Retinal pigment epithelial cell (primary cell): ENCODE results near the gene DUSP7.

ENCODE experiments used
- DNase-seq: peaks from one replicate; pipeline ENCODE4 v3.0.0-alpha.2; 2010; ENCODE audit warnings: low read depth
- H3K4me3 ChIP-seq: 2 replicates; pipeline ENCODE4 v1.5.1; 2011; ENCODE audit warnings: mild to moderate bottlenecking, low read length, control low read depth, moderate library complexity
- TF ChIP-seq, protein P1 (sequence below): conservative IDR thresholded peaks from 2 replicates; pipeline ENCODE4 v1.5.1; 2011; ENCODE audit warnings: low read depth, low read length, control low read depth, inconsistent platforms

Gene DUSP7

DNA sequence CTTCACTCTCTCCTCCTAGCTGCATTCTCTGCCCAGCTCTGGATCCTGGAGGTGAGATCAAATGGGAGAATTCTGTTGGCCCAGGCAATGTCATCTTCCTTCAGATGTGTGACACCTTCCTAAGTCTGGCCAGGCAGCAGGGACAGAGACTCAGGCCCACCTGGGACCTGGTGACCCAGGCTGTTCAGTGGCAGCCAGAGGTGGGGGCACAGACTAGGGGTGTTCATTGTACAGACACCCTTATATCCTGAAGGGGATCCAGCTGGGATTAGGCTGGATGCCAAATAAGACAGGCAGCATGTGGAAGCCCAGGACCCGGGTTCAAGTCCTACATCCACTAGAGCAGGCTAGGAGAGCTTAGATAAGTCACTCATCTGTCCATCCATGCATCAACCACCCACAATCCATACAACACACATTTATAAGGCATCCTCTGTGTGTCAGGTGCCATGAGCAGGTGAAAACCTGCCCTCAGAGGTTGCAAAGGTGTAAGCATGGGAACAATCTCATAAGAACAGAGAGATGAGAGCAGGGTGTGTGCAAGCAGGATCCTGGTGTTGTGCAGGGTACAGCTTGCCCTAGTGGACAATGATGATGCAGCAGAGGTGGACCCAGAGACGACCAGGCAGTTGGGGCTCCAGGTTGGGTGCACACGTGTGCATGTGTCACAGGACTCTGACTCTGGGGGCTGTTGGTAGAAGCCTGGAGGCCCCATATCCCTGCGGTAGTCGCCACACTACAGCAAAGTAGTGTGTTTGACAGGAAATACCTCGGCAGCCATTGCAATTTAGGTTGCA, 42.4 kb downstream of the DUSP7 start:
- H3K4me3 ChIP-seq = no peak overlapping the region
- DNase-seq = no peak
- TF ChIP-seq, protein P1, sequence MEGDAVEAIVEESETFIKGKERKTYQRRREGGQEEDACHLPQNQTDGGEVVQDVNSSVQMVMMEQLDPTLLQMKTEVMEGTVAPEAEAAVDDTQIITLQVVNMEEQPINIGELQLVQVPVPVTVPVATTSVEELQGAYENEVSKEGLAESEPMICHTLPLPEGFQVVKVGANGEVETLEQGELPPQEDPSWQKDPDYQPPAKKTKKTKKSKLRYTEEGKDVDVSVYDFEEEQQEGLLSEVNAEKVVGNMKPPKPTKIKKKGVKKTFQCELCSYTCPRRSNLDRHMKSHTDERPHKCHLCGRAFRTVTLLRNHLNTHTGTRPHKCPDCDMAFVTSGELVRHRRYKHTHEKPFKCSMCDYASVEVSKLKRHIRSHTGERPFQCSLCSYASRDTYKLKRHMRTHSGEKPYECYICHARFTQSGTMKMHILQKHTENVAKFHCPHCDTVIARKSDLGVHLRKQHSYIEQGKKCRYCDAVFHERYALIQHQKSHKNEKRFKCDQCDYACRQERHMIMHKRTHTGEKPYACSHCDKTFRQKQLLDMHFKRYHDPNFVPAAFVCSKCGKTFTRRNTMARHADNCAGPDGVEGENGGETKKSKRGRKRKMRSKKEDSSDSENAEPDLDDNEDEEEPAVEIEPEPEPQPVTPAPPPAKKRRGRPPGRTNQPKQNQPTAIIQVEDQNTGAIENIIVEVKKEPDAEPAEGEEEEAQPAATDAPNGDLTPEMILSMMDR = peak; percentile 4

DNA sequence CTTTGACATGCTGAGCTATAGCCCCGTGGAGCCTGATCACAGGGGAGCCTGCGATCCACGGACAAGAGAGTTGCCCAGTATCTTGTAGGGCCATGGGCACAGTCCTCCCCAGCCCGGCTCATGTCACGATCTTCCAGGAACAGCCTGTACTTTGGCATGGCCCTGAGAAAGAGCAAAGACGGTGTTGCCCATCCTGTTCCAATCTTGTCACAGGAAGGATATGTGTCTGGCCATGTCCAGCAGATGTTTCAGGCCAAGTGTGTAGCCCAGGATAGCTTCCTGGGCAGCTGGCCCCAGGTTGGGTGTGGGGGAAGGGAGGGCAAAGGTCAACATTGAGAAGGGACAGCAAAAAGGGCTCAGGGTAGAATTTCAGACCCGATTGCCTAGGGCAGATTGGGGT, 43.7 kb downstream of the DUSP7 start:
- no peak overlapping the region for H3K4me3 ChIP-seq
- TF ChIP-seq, protein P1 = no peak
- DNase-seq = no peak

DNA sequence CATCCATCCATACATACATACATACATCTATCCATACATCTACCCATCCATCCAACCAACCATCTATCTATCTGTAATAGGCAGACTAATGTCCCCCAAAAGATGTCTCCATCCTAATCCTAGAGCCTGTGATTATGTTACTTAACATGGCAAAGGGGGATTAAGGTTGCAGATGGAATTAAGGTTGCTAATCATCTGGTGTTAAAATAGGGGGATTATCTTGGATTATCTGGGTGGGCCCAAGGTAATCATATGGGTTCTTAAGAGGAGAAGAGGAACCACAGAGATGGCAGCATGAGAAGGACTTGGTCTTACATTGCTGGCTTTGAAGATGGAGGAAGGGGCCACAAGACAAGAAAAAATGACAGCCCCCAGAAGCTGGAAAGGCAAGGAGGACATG, 45.9 kb downstream of the DUSP7 start:
- DNase-seq = no peak
- TF ChIP-seq, protein P1 = no peak

DNA sequence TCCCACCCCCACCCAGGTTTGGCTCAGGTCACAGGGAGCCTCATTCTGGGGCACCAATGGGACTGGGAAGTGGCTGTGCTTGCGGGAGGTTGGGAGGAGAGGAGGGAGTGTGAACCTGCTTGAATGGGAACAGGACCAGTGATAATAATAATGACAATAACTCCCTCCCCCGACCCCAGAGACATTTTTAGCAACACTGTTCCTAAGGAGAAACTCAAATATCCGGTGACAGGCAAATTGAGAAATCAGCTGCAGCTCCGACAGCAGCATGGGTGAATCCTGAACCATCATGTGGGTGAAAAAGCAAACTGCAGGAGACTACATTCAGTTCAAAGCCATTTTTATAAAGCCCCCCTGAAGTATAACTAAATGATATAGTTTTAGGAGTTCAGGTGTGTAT, 49.1 kb downstream of the DUSP7 start:
- TF ChIP-seq, protein P1 = no peak
- no peak for DNase-seq
- no peak overlapping the region for H3K4me3 ChIP-seq

More for the DNA sequence above, 45.9 kb downstream of the DUSP7 start:
- H3K4me3 ChIP-seq = no peak overlapping the region

DNA sequence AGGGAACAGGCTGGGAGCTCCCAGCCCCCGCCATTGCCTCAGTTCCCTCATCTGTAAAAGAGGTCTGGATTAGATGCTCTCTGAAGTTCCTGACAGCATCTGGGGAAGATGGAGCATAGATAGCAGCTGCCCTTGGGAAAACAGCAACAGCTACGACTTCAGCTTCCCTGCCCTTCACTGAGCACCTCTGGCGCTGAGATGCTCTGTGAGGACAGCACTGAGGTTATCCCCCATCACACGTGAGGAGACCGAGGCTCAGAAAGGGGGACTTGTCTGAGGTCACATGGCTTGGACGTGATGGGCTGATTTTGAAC, 49.6 kb downstream of the DUSP7 start:
- H3K4me3 ChIP-seq = no peak overlapping the region
- TF ChIP-seq, protein P1 = no peak
- DNase-seq = no peak

DNA sequence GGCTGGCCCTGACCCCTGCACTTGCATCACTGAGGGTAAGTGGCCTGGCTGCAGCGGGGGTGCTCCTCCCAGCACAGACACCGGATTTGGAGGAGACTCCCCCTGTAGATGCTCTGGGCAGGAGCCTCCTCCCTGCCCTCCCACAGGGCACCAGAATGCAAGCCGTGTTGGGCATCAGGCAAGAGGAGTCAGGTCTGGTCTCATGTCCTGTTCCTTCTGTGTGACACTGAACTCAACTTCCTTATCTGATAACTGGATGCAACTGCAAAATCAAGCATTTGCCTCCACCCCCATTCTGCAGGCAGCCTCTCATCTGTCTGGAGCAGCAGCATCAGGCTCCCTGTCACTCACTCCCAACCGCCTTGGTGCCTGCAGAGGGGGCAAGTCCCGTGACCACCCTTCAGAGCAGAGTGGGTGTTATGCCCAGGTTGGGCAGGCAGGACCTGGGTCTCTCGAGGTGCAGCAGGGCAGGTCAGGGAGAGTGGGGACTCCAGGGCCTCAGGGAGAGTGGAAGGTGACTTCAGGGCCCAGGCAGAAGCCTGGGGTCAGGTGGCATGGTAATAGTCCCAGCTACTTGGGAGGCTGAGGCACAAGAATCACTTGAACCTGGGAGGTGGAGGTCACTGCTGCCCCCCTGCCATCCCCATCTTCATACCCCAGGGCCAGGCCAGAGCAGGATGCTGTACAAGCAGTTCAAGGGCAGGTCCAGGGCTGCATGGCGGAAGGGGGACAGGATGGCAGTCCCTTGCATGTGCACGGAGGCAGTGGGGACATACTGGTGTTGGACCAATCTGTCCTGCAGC, 50.2 kb downstream of the DUSP7 start:
- no peak for DNase-seq
- no peak overlapping the region for H3K4me3 ChIP-seq
- TF ChIP-seq, protein P1 = no peak

DNA sequence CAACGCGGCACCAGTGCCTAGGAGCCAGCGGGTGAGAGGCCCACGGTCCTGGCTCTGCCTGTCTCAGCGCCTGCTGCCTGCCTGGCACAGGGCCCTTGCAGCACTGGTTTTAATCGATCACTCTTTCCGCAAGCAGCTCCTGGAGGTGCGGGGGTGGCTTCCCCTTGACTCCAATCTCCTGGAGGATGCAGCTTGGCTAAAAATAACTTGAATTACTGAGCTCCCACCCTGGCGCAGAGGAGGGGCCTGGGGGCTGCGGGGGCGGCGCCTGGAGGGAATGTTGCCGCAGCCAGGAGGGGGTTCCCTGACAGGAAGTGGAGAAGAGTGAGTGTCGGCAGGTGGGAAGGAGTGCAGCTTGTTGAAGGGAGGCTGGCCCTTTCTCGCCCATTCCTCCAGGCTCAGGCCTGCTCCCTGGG, 50.8 kb downstream of the DUSP7 start:
- DNase-seq = peak; percentile 58
- TF ChIP-seq, protein P1 = no peak
- no peak overlapping the region for H3K4me3 ChIP-seq
